ENCODE measurements around the gene DUT. TPM values are rescaled to one million over a fixed set of nuclear protein-coding genes. Genes with fewer than 3 reads are reported as not detected.
"Not testable (repeated sequence)": the region's sequence is repeated elsewhere in the genome, so short reads cannot be mapped to it uniquely, and the experiment has no call there.

DUT gene
- total RNA-seq, 2 experiments from 2014 or later, result 564 to 574 TPM

DNA sequence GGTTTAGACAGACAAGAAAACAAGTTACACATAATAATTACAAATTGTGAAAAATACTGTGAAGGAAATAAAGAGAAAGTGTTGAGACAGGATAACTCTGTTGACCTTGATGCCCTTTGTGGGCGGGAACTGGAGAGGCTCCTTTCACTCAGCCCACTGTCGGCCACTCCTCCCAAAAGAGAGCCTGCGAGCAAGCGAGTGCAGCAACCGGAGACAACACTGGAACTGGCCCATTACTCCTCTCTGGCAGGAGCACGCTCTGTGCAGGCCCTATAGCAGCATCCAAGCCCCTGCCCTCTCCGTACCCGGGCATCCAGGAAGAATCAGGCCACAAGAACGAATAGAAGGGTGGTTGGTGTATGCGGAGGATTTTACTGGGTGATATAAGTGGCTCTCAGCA lies 16.2 kb upstream of the DUT start:
- DNase-seq, result no peak
- H3K36me3 Mint-ChIP-seq, result no peaks in the 10 kb centered on the region
- H3K27ac Mint-ChIP-seq, result no peak overlapping the region
- no peaks in the 10 kb centered on the region for H3K4me1 Mint-ChIP-seq
- H3K27me3 Mint-ChIP-seq, result no peaks in the 10 kb centered on the region
- H3K4me3 Mint-ChIP-seq, result no peak overlapping the region
- no peaks in the 10 kb centered on the region for H3K9me3 Mint-ChIP-seq

DNA sequence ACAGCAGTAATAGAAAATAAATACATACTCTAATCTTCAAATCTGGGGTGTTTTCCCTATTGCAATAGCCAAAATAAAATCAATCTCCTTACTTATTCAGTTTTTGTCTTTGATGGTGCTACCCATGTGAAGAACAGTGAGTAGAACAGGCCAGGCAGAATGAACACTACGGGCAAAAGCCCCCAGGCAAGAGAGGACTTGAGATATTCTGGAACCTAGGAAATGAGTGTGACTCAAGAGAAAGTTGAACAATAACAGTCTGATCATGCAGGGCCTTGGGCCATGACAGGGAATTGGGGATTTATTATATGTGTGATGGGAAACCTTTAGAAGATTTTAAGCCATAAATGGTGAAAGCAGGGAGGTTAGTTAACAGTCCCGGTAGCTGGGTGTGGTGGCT lies 14.0 kb upstream of the DUT start:
- DNase-seq, result no peak
- Mint-ChIP-seq H3K27ac (no peak overlapping the region), H3K9me3 (no peaks in the 10 kb centered on the region), H3K4me1 (no peaks in the 10 kb centered on the region), H3K36me3 (no peaks in the 10 kb centered on the region), H3K4me3 (no peak overlapping the region), H3K27me3 (no peaks in the 10 kb centered on the region)

GRCh38 chr15:48318131-48318530 lies 13.1 kb upstream of the DUT start:
- no peak for DNase-seq
- no peaks in the 10 kb centered on the region for H3K4me1 Mint-ChIP-seq
- no peaks in the 10 kb centered on the region for H3K27me3 Mint-ChIP-seq
- H3K4me3 Mint-ChIP-seq, result no peak overlapping the region
- no peaks in the 10 kb centered on the region for H3K9me3 Mint-ChIP-seq
- H3K27ac Mint-ChIP-seq, result no peak overlapping the region
- no peaks in the 10 kb centered on the region for H3K36me3 Mint-ChIP-seq

DNA sequence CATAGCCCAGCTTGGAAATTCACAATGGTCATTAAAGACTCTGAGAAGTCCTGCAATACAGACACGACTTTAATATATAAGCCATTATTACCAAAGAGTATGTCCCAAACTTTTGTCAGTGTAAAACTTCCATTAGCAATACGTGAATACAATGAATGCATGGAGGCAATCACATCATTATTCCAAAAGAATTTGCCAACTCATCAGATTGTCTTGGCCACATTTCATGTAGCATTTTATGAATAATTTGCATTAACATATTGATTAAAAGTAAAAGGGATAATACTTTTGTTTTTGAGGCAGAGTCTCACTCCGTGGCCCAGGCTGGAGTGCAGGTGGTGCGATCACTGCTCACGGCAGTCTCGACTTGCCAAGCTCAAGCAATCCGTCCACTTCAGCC lies 7.9 kb upstream of the DUT start:
- peaks cover 10% of the 10 kb centered on the region for H3K36me3 Mint-ChIP-seq
- no peak overlapping the region for H3K4me3 Mint-ChIP-seq
- no peaks in the 10 kb centered on the region for H3K27me3 Mint-ChIP-seq
- no peaks in the 10 kb centered on the region for H3K9me3 Mint-ChIP-seq
- no peak overlapping the region for H3K27ac Mint-ChIP-seq
- H3K4me1 Mint-ChIP-seq, result peaks cover 3% of the 10 kb centered on the region
- DNase-seq, result no peak

GRCh38 chr15:48324949-48325348 lies 6.3 kb upstream of the DUT start:
- no peak overlapping the region for H3K4me3 Mint-ChIP-seq
- no peaks in the 10 kb centered on the region for H3K27me3 Mint-ChIP-seq
- H3K4me1 Mint-ChIP-seq, result peaks cover 5% of the 10 kb centered on the region
- no peak for DNase-seq
- no peak overlapping the region for H3K27ac Mint-ChIP-seq
- H3K9me3 Mint-ChIP-seq, result no peaks in the 10 kb centered on the region
- peaks cover 19% of the 10 kb centered on the region for H3K36me3 Mint-ChIP-seq

GRCh38 chr15:48325400-48325799 lies 5.8 kb upstream of the DUT start:
- DNase-seq, result no peak
- H3K27ac Mint-ChIP-seq, result no peak overlapping the region
- H3K4me1 Mint-ChIP-seq, result peaks cover 10% of the 10 kb centered on the region
- peaks cover 24% of the 10 kb centered on the region for H3K36me3 Mint-ChIP-seq
- no peaks in the 10 kb centered on the region for H3K9me3 Mint-ChIP-seq
- no peak overlapping the region for H3K4me3 Mint-ChIP-seq
- no peaks in the 10 kb centered on the region for H3K27me3 Mint-ChIP-seq

DNA sequence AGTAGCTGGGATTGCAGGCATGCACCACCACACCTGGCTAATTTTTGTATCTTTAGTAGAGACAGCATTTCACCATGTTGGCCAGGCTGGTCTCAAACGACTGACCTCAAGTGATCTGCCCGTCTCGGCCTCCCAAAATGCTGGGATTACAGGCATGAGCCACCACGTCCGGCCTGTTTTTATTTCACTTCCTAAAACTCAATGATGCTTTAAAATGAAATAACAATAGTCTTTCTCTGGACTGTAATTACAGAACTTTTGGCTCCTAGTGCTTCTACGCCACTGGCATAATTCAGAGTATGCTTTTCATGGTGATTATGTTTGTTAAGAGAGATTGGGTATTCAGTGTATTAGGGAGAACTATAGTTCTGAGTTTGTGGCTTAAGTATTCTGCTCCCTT lies 5.0 kb upstream of the DUT start:
- not testable (repeated sequence) for H3K27me3 Mint-ChIP-seq, H3K4me3 Mint-ChIP-seq, H3K27ac Mint-ChIP-seq, H3K9me3 Mint-ChIP-seq, DNase-seq
- peaks cover 26% of the 10 kb centered on the region for H3K36me3 Mint-ChIP-seq
- peaks cover 10% of the 10 kb centered on the region for H3K4me1 Mint-ChIP-seq

DNA sequence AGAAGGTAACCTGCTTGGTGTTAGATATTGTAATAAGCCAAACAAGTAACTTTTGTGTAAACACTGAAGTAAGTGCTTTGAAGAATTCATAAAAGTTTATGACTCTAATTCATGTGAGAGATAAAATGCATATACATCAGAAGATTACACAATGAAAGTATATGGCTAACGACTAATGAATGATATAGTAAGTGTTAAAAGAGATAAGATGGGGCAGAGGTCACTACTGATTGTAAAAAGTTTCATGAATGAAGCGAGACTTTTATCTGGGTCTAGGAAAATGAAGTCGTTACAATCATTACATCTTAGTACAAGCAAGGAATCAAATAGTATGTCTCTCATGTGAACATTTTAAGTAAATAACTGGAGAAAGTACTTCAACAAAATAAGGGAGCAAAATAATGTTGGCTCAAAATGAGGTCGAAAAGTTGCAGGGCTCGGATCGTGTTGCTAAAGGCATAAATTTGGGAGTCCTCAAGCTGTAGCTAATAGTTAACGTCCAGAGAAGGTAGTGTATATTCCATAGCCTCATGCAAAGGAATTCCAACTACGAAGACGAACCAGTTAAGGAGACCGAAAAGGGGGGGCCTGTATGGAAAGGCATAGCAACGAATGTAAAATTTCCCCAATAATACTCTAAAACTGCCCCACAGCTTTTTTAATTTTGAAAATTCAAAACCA lies 984 bp upstream of the DUT start:
- Mint-ChIP-seq H3K4me1 (peaks cover 22% of the 10 kb centered on the region), H3K36me3 (peaks cover 53% of the 10 kb centered on the region), H3K4me3 (peak overlapping the region; percentile 99)

DNA sequence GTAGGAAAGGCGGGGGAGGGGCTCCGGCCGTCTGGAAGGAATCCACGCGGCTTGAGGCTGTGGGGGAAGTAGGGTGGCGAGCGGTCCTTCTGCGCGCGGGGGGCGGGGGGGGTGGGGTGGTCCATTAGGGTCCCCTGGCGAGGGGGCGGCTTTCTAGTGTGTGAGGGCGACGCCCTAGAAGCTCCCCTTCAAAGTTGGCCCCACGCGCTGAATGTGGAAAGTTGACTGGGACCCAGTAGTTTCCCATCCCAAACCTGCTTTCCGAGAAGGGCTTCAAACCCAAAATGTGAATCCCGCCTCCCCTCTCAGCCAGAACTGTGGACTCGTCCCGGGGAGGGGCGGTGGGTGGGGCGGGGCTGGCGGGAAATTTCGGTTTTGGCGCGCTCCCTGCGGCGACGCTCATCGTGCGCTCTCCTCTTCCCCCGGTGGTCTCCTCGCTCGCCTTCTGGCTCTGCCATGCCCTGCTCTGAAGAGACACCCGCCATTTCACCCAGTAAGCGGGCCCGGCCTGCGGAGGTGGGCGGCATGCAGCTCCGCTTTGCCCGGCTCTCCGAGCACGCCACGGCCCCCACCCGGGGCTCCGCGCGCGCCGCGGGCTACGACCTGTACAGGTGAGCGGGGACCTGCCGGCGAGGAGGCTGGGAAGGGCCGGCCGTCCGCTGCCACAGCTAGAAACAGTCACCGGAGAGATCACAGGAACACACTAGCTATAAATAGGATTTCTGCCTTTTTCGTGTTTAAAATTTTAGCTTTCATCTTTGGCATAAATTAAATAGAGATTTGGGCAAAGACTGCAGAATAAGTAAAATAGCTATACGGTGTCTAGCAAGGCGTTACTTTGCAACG lies 790 bp downstream of the DUT start:
- H3K4me1 Mint-ChIP-seq, result peaks cover 34% of the 10 kb centered on the region
- H3K9me3 Mint-ChIP-seq, result no peaks in the 10 kb centered on the region
- H3K27me3 Mint-ChIP-seq, result no peaks in the 10 kb centered on the region
- DNase-seq, result peak; percentile 75
- peak overlapping the region; percentile 98 for H3K27ac Mint-ChIP-seq
- peak overlapping the region; percentile 99 for H3K4me3 Mint-ChIP-seq
- H3K36me3 Mint-ChIP-seq, result peaks cover 62% of the 10 kb centered on the region

More for the DNA sequence above, 984 bp upstream of the DUT start:
- DNase-seq, result no peak
- Mint-ChIP-seq H3K27me3 (no peaks in the 10 kb centered on the region), H3K9me3 (no peaks in the 10 kb centered on the region), H3K27ac (peak overlapping the region; percentile 98)

GRCh38 chr15:48332642-48333034 lies 1.4 kb downstream of the DUT start:
- Mint-ChIP-seq H3K27me3 (no peaks in the 10 kb centered on the region), H3K9me3 (no peaks in the 10 kb centered on the region), H3K4me1 (peaks cover 33% of the 10 kb centered on the region), H3K36me3 (peaks cover 59% of the 10 kb centered on the region), H3K27ac (peak overlapping the region; percentile 98), H3K4me3 (peak overlapping the region; percentile 99)
- DNase-seq, result no peak

DNA sequence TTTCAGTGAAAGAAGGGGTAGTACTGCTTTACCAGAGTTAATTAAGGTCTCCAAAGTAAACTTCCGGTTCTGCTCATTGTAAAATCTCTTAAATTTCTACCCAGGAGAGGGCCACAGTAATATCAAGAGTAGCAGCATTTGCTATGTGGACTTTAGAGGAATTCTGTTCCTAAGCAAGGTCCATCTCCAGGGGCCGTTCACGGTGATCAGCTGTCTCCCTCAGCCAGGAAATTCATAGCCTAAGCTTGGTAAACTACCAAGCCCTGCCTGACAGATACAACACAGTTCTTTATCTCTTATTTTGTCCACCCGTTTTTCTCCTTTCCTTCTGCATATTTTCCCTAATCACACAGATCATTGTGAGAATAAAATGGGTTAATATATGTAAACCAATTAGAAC lies 2.3 kb downstream of the DUT start:
- H3K4me1 Mint-ChIP-seq, result peaks cover 35% of the 10 kb centered on the region
- peaks cover 55% of the 10 kb centered on the region for H3K36me3 Mint-ChIP-seq

DNA sequence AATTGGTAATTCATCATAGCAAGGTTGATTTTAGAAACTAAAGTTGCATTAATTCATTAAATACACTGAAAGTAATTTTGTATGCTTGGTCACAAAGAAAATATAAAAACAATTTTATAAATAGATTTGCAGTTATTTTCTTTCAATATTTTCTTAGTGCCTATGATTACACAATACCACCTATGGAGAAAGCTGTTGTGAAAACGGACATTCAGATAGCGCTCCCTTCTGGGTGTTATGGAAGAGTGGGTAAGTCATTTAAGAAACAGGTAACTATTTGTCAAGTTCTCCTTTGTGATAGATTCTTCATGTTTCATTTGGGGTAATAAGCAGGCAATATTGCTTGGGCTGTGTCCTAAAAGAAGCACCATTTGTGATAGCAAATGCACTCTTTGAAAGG lies 3.0 kb downstream of the DUT start:
- no peak for DNase-seq
- Mint-ChIP-seq H3K4me3 (peak overlapping the region; percentile 99), H3K4me1 (peaks cover 34% of the 10 kb centered on the region), H3K9me3 (no peaks in the 10 kb centered on the region), H3K27me3 (no peaks in the 10 kb centered on the region), H3K27ac (no peak overlapping the region), H3K36me3 (peaks cover 51% of the 10 kb centered on the region)

More for the DNA sequence above, 2.3 kb downstream of the DUT start:
- peak overlapping the region; percentile 98 for H3K27ac Mint-ChIP-seq
- no peaks in the 10 kb centered on the region for H3K27me3 Mint-ChIP-seq
- DNase-seq, result no peak
- no peaks in the 10 kb centered on the region for H3K9me3 Mint-ChIP-seq
- H3K4me3 Mint-ChIP-seq, result peak overlapping the region; percentile 99

- Mint-ChIP-seq H3K27me3 (no peaks in the 10 kb centered on the region), H3K9me3 (no peaks in the 10 kb centered on the region), H3K4me3 (no peak overlapping the region), H3K4me1 (peaks cover 31% of the 10 kb centered on the region), H3K27ac (no peak overlapping the region), H3K36me3 (peaks cover 57% of the 10 kb centered on the region)
- peak; percentile 16 for DNase-seq
Observed at GRCh38 chr15:48336940-48337339, 5.7 kb downstream of the DUT start.

DNA sequence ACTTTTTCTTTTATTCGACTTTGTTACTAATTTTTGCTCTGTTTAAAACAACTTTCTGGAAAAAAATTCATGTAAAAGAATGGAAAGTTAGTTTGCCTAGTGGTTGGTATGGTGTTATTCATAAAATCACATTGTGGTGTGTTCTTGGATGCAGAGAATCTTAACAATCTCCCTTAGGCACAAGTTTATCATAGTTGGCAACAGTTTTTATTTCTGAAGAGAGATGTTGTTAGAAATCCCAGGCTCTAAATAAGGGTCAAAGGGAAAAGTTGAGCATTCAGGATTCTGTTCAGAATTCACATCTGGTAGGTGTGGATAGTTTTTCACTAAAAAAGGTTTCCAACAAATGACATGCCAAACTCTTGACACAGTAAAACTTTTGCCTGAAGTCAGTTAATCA lies 6.4 kb downstream of the DUT start:
- Mint-ChIP-seq H3K27ac (no peak overlapping the region), H3K36me3 (peaks cover 52% of the 10 kb centered on the region), H3K4me3 (no peak overlapping the region), H3K9me3 (no peaks in the 10 kb centered on the region), H3K4me1 (peaks cover 31% of the 10 kb centered on the region), H3K27me3 (no peaks in the 10 kb centered on the region)
- DNase-seq, result no peak

GRCh38 chr15:48340111-48340510 lies 8.9 kb downstream of the DUT start:
- Mint-ChIP-seq H3K4me1 (peaks cover 19% of the 10 kb centered on the region), H3K36me3 (peaks cover 30% of the 10 kb centered on the region), H3K9me3 (no peaks in the 10 kb centered on the region), H3K4me3 (no peak overlapping the region), H3K27ac (peak overlapping the region; percentile 43), H3K27me3 (no peaks in the 10 kb centered on the region)
- DNase-seq, result no peak

DNA sequence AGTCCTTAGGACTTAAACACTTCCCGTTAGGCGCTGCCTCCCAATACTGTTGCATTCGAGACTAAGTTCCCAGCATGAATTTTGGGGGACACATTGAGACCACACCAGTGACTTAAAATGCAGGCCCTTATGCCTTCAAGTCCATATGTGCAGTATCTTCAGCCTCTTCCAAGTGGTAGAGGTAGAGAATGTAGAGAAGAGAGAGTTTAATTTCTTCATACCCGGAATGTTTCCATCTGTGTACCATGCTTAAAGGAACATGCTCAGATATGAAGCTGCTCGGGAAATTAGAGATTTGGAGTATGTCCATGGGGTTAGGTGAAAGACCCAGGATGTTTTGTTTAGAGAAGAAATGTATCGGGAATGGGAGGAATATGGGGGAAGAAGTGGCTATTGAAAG lies 12.6 kb downstream of the DUT start:
- peak overlapping the region; percentile 57 for H3K27ac Mint-ChIP-seq
- peaks cover 19% of the 10 kb centered on the region for H3K36me3 Mint-ChIP-seq

More for the DNA sequence above, 12.6 kb downstream of the DUT start:
- DNase-seq, result no peak
- no peak overlapping the region for H3K4me3 Mint-ChIP-seq
- H3K27me3 Mint-ChIP-seq, result no peaks in the 10 kb centered on the region
- H3K4me1 Mint-ChIP-seq, result peaks cover 4% of the 10 kb centered on the region
- no peaks in the 10 kb centered on the region for H3K9me3 Mint-ChIP-seq

Measured in activated naive CD8-positive, alpha-beta T cell treated with anti-CD3 and anti-CD28 coated beads for 36 hours (primary cell).